ENCODE data around the gene PAGE2B.
"Not testable (repeated sequence)": the region's sequence is repeated elsewhere in the genome, so short reads cannot be mapped to it uniquely, and the experiment has no call there.

PAGE2B gene

GRCh38 chrX:55109306-55109705 lies 34.5 kb downstream of the PAGE2B start:
- no peak for DNase-seq (ENCODE audit: low spot score)

GRCh38 chrX:55111578-55112254 lies 36.9 kb downstream of the PAGE2B start:
- no peak for DNase-seq (ENCODE audit: low spot score)

- DNase-seq (ENCODE audit: low spot score) = not testable (repeated sequence)
Measured at GRCh38 chrX:55116589-55116988, 41.8 kb downstream of the PAGE2B start.

- no peak for DNase-seq (ENCODE audit: low spot score)
Measured at GRCh38 chrX:55118574-55118973, 43.7 kb downstream of the PAGE2B start.

- DNase-seq (ENCODE audit: low spot score) = no peak
Measured at GRCh38 chrX:55119271-55119670, 44.4 kb downstream of the PAGE2B start.

- DNase-seq (ENCODE audit: low spot score) = no peak
Measured at GRCh38 chrX:55119712-55120111, 44.9 kb downstream of the PAGE2B start.

GRCh38 chrX:55120761-55121358 lies 46.0 kb downstream of the PAGE2B start:
- no peak for DNase-seq (ENCODE audit: low spot score)

- no peak for DNase-seq (ENCODE audit: low spot score)
Measured at GRCh38 chrX:55123900-55124299, 49.1 kb downstream of the PAGE2B start.

GRCh38 chrX:55127692-55128091 lies 52.9 kb downstream of the PAGE2B start:
- DNase-seq (ENCODE audit: low spot score) = no peak

Measured in NAMALWA (cell line).